GM10847 (cell line): ENCODE data around the gene CIAO3.

ENCODE experiments used
- POLR2A ChIP-seq: IDR thresholded peaks from 2 replicates; pipeline ENCODE4 v1.6.1; 2011; ENCODE audit not compliant: insufficient read length; ENCODE audit errors: extremely low read depth

CIAO3 gene

DNA sequence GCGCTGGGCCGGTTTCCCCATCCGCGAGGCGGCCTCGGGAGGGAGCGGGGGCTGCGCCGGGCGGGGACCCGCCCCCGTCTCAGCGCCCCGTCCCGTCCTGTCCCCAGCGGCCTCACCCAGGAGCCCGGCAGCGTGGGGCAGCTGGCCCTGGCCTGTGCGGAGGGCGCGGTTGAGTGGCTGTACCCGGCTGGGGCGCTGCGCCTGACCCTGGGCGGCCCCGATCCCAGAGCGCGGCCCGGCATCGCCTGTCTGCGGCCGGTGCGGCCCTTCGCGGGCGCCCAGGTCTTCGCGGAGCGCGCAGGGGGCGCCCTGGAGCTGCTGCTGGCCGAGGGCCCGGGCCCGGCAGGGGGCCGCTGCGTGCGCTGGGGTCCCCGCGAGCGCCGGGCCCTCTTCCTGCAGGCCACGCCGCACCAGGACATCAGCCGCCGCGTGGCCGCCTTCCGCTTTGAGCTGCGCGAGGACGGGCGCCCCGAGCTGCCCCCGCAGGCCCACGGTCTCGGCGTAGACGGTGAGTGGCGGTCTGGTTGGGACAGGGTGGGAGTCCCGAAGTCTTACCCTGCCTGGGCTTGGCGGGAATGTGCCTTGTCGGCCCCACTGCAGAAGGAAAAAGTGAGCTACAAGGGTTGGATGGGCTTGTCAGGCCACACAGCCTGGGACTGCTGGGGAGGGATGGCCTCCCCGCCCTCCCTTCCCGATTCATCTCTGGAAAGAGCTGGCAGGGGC lies 25.2 kb downstream of the CIAO3 start:
- TF ChIP-seq POLR2A = no peak

- no peak for TF ChIP-seq POLR2A
Measured at GRCh38 chr16:714558-715476, 26.0 kb downstream of the CIAO3 start, which contains the start of gene METRN. METRN (plus strand) TSS chr16:715118; CDS start chr16:715290, 172 bp downstream.

DNA sequence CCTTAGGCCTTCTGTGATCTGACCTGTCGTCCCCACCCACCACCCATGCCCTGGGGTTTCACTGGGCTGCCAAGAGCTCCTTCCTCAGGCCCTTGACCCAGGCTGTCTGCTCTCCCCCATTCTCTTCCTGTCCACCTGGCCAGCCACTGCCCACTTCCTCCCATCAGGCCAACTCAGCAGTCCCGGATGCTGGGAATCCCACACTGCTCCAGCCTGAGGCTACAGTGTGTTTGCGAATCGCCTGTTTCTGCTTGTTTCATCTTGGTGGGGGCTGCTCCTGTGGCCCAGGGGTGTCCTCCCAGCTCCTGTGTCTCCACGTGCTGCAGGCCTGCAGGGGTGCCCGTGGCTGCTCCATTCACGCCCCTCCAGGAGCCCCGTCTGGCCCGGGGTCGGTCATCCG lies 26.7 kb downstream of the CIAO3 start:
- no peak for TF ChIP-seq POLR2A

- TF ChIP-seq POLR2A = no peak
Measured at GRCh38 chr16:711548-712320, 29.1 kb downstream of the CIAO3 start.

DNA sequence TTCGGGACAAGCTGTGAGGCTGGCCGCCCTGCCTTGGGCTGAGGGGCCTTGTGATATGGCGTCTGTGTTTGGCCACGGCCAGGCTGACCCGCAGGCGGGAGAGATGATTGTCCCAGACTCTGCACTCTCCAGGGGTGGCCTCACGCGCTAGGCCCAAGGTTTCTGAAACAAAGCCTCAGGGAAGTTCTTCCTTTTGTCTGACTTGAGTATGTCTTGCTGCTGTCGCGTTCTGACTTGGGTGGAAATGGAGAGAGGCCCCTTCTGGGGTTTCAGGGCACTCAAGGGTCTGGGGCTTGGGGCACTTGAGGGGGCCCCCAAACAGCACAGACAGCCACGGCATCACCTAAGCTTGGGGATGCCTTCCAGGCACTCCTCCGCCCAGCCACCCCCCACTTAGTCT lies 29.7 kb downstream of the CIAO3 start:
- TF ChIP-seq POLR2A = no peak

- TF ChIP-seq POLR2A = no peak
Measured at GRCh38 chr16:710500-711075, 30.2 kb downstream of the CIAO3 start.

DNA sequence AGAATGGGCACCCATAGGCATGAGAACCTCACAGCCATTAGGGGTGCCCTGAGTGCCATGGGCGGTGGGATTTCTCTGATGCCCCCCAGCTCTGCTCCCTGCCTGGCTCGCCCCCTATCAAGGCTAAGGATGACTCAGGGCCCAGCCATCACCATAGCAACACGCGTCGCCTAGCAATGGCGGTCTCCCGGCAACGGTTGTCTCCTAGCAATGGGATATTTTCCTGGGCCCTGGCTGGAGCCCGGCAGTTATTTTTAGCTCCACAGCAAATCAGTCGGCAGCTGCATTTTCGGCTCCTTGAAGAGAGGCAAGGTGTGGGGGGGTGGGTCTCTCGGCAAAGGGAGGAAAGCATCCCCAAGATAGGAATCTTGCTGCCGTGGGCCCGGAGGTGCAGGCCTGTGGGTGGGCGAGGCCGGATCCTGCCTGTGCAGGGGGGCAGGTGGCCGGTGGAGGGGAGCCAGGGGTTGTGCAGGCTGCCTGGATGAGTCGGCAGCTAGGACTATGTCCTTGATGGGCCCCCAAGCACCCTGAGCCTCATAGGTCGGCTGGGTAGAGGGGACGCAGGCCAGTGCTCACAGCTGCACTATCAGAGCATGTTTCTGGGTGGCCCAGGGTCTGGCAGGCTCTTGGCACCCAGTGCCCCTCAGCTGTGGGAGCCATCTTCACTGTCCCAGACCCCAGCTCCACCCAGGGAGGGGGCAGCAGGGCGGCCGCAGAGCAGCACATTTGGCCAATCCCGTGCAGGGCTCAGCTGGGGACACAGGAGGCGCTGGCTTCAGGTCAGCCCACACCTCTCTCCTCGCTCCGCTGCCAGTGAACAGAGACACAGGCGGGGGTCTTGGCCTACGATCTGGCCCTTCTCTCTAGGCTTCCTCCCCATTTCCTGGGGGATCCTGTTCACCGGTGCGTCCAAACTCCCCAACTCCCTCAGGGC lies 31.0 kb downstream of the CIAO3 start:
- TF ChIP-seq POLR2A = no peak

- TF ChIP-seq POLR2A = no peak
Measured at GRCh38 chr16:708959-709358, 31.8 kb downstream of the CIAO3 start.

DNA sequence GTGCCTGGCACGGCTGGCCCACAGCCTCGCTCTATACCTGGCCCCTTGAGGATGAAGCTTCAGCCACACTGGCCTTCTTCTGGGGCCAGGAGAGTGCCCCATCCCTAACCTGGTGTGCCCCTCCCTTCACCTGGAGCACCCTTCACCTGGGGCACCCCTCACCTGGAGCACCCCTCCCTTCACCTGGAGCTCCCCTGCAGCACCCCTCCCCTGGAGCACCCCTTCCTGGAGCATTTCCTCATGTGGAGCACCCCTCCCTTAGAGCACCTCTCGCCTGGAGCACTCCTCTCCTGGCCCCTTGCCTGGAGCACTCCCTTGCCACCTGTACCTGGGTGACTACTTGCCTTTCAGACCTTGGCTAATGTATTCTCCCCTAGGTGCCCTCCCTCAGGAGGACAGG lies 32.8 kb downstream of the CIAO3 start:
- TF ChIP-seq POLR2A = no peak

DNA sequence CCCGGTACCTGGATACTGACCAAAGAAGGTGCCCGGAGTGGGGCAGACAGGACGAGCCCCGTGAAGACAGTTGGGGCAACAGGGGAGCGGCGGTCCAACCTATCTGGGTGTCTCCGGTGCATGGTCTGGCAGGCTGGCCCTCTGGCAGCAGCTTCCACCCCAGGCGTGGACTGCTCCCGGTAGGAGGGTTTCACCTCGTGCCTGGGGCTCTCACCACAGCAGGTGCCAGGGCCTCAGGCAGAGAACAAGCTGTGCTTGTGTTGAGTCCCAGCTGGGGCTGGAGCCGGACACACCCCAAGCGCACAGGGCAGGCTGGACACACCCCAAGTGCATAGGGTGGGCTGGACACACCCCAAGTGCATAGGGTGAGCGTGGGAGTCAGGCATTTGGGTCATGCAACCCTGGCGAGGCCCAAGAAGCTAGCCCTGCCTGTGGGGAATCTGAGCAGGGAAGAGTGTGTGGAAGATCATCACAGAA lies 33.7 kb downstream of the CIAO3 start:
- TF ChIP-seq POLR2A = no peak

GRCh38 chr16:706189-707061 lies 34.4 kb downstream of the CIAO3 start:
- no peak for TF ChIP-seq POLR2A

GRCh38 chr16:705431-706188 lies 35.2 kb downstream of the CIAO3 start, which contains the start of gene FBXL16:
FBXL16 (minus strand) TSS chr16:705801; CDS start chr16:697405, 8,396 bp downstream.
- no peak for TF ChIP-seq POLR2A
